ENCODE data around the gene SERAC1. TPM values are rescaled to one million over a fixed set of nuclear protein-coding genes. Genes with fewer than 3 reads are reported as not detected.

SERAC1 gene
- total and polyA plus RNA-seq, 2 donors (not counting 3 experiments of a cell fraction or from before 2014, with no cell fraction given): 4.9 to 5.7 TPM

DNA sequence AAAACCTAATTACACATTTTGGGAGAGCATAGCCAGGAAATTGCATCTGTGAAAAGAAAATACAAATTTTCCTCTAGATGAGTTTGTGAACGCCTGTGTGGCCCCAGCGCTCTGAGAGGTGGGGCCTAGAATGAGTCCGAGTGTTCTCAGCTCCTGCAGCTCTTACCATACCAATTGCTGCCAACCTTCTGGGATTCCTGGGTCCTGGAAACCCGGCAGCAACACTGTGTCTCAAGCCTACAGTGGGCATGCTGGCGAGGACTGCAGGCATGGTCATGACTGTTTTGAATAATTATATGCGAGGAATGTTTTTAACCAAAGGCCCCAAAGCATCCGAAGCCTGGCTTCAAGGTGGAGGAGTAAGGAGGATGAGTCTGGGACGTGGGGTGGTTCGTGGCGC is 90.4 kb downstream of the SERAC1 start:
- no peak for FAIRE-seq
- dilution Hi-C loops (cut with MboI; ENCODE audit: extremely low pct_ligation_motif_present, low sequenced_read_pairs): no loop called here

More for the DNA sequence above, 90.4 kb downstream of the SERAC1 start:
- Histone ChIP-seq H3K4me2 (ENCODE audit: insufficient read depth, low read length) (no peak overlapping the region), H3K9ac (replicated peaks; ENCODE audit: extremely low read depth, insufficient read depth, low read length) (no peak overlapping the region), H3K9me3 (replicated peaks; ENCODE audit: control insufficient read depth, insufficient read depth, low read length) (no peaks in the 10 kb centered on the region), H3K4me1 (ENCODE audit: control insufficient read depth, extremely low read depth, insufficient read depth, low read length) (no peaks in the 10 kb centered on the region), H2AFZ (ENCODE audit: low read depth, low read length) (no peak overlapping the region), H3K9me1 (replicated peaks; ENCODE audit: control insufficient read depth, extremely low read depth, insufficient read depth, low read length) (no peaks in the 10 kb centered on the region), H3K4me3 (replicated peaks in 1 of 3; ENCODE audit: insufficient read depth in 1 of 3, low read depth in 1 of 3, low read length in 3 of 3) (no peak overlapping the region), H4K20me1 (replicated peaks; ENCODE audit: control insufficient read depth, extremely low read depth, insufficient read depth, low read length) (no peaks in the 10 kb centered on the region), H3K36me3 (ENCODE audit: control insufficient read depth in 2 of 2, extremely low read depth in 1 of 2, insufficient read depth in 2 of 2, low read length in 2 of 2) (peaks cover 32 to 35% of the 10 kb centered on the region in 2 experiments), H3K27ac (ENCODE audit: insufficient read depth, low read depth, low read length) (no peak overlapping the region), H3K79me2 (ENCODE audit: control insufficient read depth, insufficient read depth, low read length) (no peaks in the 10 kb centered on the region), H3K27me3 (ENCODE audit: control insufficient read depth in 2 of 2, insufficient read depth in 2 of 2, low read length in 2 of 2) (no peaks in the 10 kb centered on the region)
- TF ChIP-seq POLR2A (IDR thresholded peaks at IDR 0.05; ENCODE audit: low read depth, low read length): no peak
- TF ChIP-seq GATA2 (IDR thresholded peaks at IDR 0.05; ENCODE audit: insufficient read depth, insufficient read length, low read depth, low read length): no peak
- no peak for TF ChIP-seq EZH2 (IDR thresholded peaks at IDR 0.05; ENCODE audit: borderline replicate concordance, low read depth, low read length, severe bottlenecking)
- TF ChIP-seq FOS (IDR thresholded peaks at IDR 0.05; ENCODE audit: borderline replicate concordance, insufficient read depth, low read length): no peak
- no peak for TF ChIP-seq JUN (IDR thresholded peaks at IDR 0.05; ENCODE audit: borderline replicate concordance, insufficient read depth, insufficient read length, low read depth)
- no peak for TF ChIP-seq MYC (IDR thresholded peaks at IDR 0.05; ENCODE audit: low read depth, low read length)
- TF ChIP-seq POLR2AphosphoS5 (IDR thresholded peaks at IDR 0.05; ENCODE audit: insufficient read depth, low read depth, low read length): no peak
- TF ChIP-seq, protein P1, sequence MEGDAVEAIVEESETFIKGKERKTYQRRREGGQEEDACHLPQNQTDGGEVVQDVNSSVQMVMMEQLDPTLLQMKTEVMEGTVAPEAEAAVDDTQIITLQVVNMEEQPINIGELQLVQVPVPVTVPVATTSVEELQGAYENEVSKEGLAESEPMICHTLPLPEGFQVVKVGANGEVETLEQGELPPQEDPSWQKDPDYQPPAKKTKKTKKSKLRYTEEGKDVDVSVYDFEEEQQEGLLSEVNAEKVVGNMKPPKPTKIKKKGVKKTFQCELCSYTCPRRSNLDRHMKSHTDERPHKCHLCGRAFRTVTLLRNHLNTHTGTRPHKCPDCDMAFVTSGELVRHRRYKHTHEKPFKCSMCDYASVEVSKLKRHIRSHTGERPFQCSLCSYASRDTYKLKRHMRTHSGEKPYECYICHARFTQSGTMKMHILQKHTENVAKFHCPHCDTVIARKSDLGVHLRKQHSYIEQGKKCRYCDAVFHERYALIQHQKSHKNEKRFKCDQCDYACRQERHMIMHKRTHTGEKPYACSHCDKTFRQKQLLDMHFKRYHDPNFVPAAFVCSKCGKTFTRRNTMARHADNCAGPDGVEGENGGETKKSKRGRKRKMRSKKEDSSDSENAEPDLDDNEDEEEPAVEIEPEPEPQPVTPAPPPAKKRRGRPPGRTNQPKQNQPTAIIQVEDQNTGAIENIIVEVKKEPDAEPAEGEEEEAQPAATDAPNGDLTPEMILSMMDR (IDR thresholded peaks at IDR 0.05; ENCODE audit: extremely low read depth in 1 of 2, insufficient read depth in 1 of 2, low read depth in 1 of 2, low read length in 2 of 2): no peak
- TF ChIP-seq, protein P2, sequence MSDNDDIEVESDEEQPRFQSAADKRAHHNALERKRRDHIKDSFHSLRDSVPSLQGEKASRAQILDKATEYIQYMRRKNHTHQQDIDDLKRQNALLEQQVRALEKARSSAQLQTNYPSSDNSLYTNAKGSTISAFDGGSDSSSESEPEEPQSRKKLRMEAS (IDR thresholded peaks at IDR 0.05; ENCODE audit: insufficient read depth, insufficient read length): no peak
- no TSS peak for BruUV-seq (replicated peaks)
- CTCF ChIA-PET: no interaction called here
- POLR2A ChIA-PET: no interaction called here
- intact Hi-C loops (cut with micrococcal nuclease): no loop called here
- no peak for DNase-seq (ENCODE audit: low read depth, low spot score)

All from endothelial cell of umbilical vein (primary cell).